Measurements from ENCODE around the gene RDH14. TPM values are rescaled to one million over a fixed set of nuclear protein-coding genes. Genes with fewer than 3 reads are reported as not detected.

RDH14 gene
- total and polyA plus RNA-seq, 2 experiments from 2014 or later: 64.5 to 65.6 TPM

GRCh38 chr2:18536100-18536499 lies 24.4 kb downstream of the RDH14 start:
- Histone ChIP-seq H3K4me1 (ENCODE audit: low read depth) (no peaks in the 10 kb centered on the region), H3K27ac (no peak overlapping the region), H3K9me3 (ENCODE audit: low read depth) (no peaks in the 10 kb centered on the region), H3K4me3 (no peak overlapping the region), H3K27me3 (no peaks in the 10 kb centered on the region), H3K36me3 (no peaks in the 10 kb centered on the region)
- DNase-seq (ENCODE audit: low read depth in 1 of 2, low spot score in 1 of 2): no peak
- no peak for TF ChIP-seq CTCF (IDR thresholded peaks at IDR 0.05; ENCODE audit: low read depth, low read length)

GRCh38 chr2:18531194-18531593 lies 29.3 kb downstream of the RDH14 start:
- Histone ChIP-seq H3K27me3 (no peaks in the 10 kb centered on the region), H3K27ac (no peak overlapping the region), H3K36me3 (no peaks in the 10 kb centered on the region), H3K4me1 (ENCODE audit: low read depth) (peaks cover 2% of the 10 kb centered on the region), H3K4me3 (no peak overlapping the region), H3K9me3 (ENCODE audit: low read depth) (no peaks in the 10 kb centered on the region)
- no peak for TF ChIP-seq CTCF (IDR thresholded peaks at IDR 0.05; ENCODE audit: low read depth, low read length)
- no peak for DNase-seq (ENCODE audit: low read depth in 1 of 2, low spot score in 1 of 2)

GRCh38 chr2:18527822-18528221 lies 32.6 kb downstream of the RDH14 start:
- Histone ChIP-seq H3K27ac (no peak overlapping the region), H3K4me3 (no peak overlapping the region), H3K9me3 (ENCODE audit: low read depth) (no peaks in the 10 kb centered on the region), H3K36me3 (no peaks in the 10 kb centered on the region), H3K27me3 (no peaks in the 10 kb centered on the region), H3K4me1 (ENCODE audit: low read depth) (peaks cover 6% of the 10 kb centered on the region)
- no peak for TF ChIP-seq CTCF (IDR thresholded peaks at IDR 0.05; ENCODE audit: low read depth, low read length)
- no peak for DNase-seq (ENCODE audit: low read depth in 1 of 2, low spot score in 1 of 2)

GRCh38 chr2:18527326-18527725 lies 33.1 kb downstream of the RDH14 start:
- no peaks in the 10 kb centered on the region for H3K9me3 ChIP-seq (ENCODE audit: low read depth)
- no peak overlapping the region for H3K27ac ChIP-seq
- no peak for DNase-seq (ENCODE audit: low read depth in 1 of 2, low spot score in 1 of 2)
- no peak overlapping the region for H3K4me3 ChIP-seq
- no peaks in the 10 kb centered on the region for H3K36me3 ChIP-seq
- H3K27me3 ChIP-seq: no peaks in the 10 kb centered on the region
- no peak for TF ChIP-seq CTCF (IDR thresholded peaks at IDR 0.05; ENCODE audit: low read depth, low read length)
- H3K4me1 ChIP-seq (ENCODE audit: low read depth): peaks cover 6% of the 10 kb centered on the region

- Histone ChIP-seq H3K27me3 (no peaks in the 10 kb centered on the region), H3K36me3 (no peaks in the 10 kb centered on the region), H3K9me3 (ENCODE audit: low read depth) (no peaks in the 10 kb centered on the region), H3K4me3 (no peak overlapping the region), H3K27ac (no peak overlapping the region), H3K4me1 (ENCODE audit: low read depth) (peaks cover 7% of the 10 kb centered on the region)
- DNase-seq (ENCODE audit: low read depth in 1 of 2, low spot score in 1 of 2): no peak
- TF ChIP-seq CTCF (IDR thresholded peaks at IDR 0.05; ENCODE audit: low read depth, low read length): no peak
Measured at GRCh38 chr2:18526429-18526828, 34.0 kb downstream of the RDH14 start.

GRCh38 chr2:18525852-18526251 lies 34.6 kb downstream of the RDH14 start:
- peak overlapping the region; percentile 67 for H3K27ac ChIP-seq
- TF ChIP-seq CTCF (IDR thresholded peaks at IDR 0.05; ENCODE audit: low read depth, low read length): no peak

More at GRCh38 chr2:18525852-18526251, 34.6 kb downstream of the RDH14 start:
- H3K27me3 ChIP-seq: no peaks in the 10 kb centered on the region
- H3K4me1 ChIP-seq (ENCODE audit: low read depth): peaks cover 13% of the 10 kb centered on the region
- H3K36me3 ChIP-seq: no peaks in the 10 kb centered on the region
- H3K9me3 ChIP-seq (ENCODE audit: low read depth): no peaks in the 10 kb centered on the region
- H3K4me3 ChIP-seq: no peak overlapping the region
- no peak for DNase-seq (ENCODE audit: low read depth in 1 of 2, low spot score in 1 of 2)

Measured in cardiac muscle cell (in vitro differentiated cells and primary cell).